Peyer's patch (tissue), 4 donors: ENCODE data around the gene GRIPAP1.

Experiments
- POLR2A ChIP-seq, 2 donors: fragments of 450-650 bp; IDR thresholded peaks; one replicate each; pipeline ENCODE4 v1.5.1; 2017; ENCODE audit warnings: antibody characterized with exemption in 2 of 2, mild to moderate bottlenecking in 2 of 2, moderate library complexity in 2 of 2
- TF ChIP-seq, protein P1 (sequence below), 6 experiments: fragments of 450-650 bp in 4 of 6; fragments of 200-600 bp in 2 of 6; sonication (generic) in 1 of 6; IDR thresholded peaks; one replicate each; pipeline ENCODE4 v1.5.1; 2017 to 2019; ENCODE audit warnings: antibody characterized with exemption in 6 of 6, mild to moderate bottlenecking in 3 of 6, moderate library complexity in 1 of 6

DNA sequence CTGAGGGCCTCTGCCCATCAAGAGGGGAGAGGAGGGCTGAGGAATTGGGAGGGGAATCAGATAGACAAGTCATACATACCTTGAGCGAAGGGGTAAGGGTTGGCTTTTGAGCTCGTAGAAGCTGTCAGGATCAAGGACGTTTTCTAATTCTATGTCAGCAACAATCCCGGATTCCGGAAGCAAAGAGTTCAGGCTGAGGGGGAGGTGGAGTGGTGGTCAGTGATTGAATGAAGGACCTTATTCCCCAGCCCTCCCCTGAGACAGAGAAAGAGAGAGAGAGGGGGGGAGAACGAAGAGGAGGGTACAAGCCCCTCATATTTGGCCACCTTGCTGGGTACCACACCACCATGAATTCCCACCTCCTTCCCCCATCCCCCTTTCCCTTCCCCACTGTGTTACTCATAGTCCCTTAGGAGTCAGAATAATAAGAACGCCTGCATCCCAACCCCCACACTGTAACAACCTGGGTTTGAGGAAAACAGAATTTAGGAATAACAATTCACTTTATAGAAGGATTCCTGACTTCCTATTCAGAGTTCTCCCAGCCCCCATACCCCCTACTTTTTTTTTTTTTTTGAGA is 38.4 kb upstream of the GRIPAP1 start:
- TF ChIP-seq, protein P1, sequence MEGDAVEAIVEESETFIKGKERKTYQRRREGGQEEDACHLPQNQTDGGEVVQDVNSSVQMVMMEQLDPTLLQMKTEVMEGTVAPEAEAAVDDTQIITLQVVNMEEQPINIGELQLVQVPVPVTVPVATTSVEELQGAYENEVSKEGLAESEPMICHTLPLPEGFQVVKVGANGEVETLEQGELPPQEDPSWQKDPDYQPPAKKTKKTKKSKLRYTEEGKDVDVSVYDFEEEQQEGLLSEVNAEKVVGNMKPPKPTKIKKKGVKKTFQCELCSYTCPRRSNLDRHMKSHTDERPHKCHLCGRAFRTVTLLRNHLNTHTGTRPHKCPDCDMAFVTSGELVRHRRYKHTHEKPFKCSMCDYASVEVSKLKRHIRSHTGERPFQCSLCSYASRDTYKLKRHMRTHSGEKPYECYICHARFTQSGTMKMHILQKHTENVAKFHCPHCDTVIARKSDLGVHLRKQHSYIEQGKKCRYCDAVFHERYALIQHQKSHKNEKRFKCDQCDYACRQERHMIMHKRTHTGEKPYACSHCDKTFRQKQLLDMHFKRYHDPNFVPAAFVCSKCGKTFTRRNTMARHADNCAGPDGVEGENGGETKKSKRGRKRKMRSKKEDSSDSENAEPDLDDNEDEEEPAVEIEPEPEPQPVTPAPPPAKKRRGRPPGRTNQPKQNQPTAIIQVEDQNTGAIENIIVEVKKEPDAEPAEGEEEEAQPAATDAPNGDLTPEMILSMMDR (IDR thresholded peaks at IDR 0.05) = no peak
- TF ChIP-seq POLR2A (IDR thresholded peaks at IDR 0.05) = no peak
